DOHH2 (cell line): ENCODE results near the gene FERMT1.

ENCODE experiments used
- EZH2phosphoT487 ChIP-seq: fragments of 200-600 bp; sonication (generic); IDR thresholded peaks from 2 replicates; pipeline ENCODE4 v1.6.1; 2017; ENCODE audit warnings: borderline replicate concordance, mild to moderate bottlenecking, antibody characterized with exemption, low read length, moderate library complexity, mixed read lengths
- TF ChIP-seq, protein P1 (sequence below): fragments of 200-600 bp; sonication (generic); IDR thresholded peaks from one replicate; pipeline ENCODE4 v1.5.1; 2014; ENCODE audit warnings: antibody characterized with exemption, mild to moderate bottlenecking, low read depth, low read length; ENCODE audit not compliant: poor library complexity, severe bottlenecking

DNA sequence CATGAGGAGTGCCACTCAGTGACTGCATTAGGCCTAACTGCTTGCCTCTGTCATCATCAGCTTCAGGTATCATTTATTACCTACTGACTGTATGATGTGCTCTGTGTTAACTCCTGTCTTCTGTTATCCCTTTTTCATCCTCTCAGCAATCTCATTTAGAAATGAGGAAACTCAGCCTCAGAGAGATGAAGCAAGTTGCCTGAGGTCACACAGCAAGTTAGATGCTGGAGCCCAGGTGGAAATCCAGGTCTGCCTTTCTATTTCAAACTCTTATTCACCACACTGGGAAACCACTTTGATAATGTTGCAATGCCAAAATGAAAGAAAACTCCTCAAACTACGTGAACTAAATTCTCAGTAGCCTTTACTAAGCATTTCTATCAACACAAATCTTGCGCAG is 1.3 kb downstream of the FERMT1 start:
- no peak for TF ChIP-seq EZH2phosphoT487
- TF ChIP-seq, protein P1, sequence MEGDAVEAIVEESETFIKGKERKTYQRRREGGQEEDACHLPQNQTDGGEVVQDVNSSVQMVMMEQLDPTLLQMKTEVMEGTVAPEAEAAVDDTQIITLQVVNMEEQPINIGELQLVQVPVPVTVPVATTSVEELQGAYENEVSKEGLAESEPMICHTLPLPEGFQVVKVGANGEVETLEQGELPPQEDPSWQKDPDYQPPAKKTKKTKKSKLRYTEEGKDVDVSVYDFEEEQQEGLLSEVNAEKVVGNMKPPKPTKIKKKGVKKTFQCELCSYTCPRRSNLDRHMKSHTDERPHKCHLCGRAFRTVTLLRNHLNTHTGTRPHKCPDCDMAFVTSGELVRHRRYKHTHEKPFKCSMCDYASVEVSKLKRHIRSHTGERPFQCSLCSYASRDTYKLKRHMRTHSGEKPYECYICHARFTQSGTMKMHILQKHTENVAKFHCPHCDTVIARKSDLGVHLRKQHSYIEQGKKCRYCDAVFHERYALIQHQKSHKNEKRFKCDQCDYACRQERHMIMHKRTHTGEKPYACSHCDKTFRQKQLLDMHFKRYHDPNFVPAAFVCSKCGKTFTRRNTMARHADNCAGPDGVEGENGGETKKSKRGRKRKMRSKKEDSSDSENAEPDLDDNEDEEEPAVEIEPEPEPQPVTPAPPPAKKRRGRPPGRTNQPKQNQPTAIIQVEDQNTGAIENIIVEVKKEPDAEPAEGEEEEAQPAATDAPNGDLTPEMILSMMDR = no peak
